Measurements from ENCODE around the gene IQCE. TPM values are rescaled to one million over a fixed set of nuclear protein-coding genes. Genes with fewer than 3 reads are reported as not detected.
"Not testable (repeated sequence)": the region's sequence is repeated elsewhere in the genome, so short reads cannot be mapped to it uniquely, and the experiment has no call there.

IQCE gene
- total RNA-seq, 1 experiment from 2014 or later: 16.7 TPM

- TF ChIP-seq, protein P1, sequence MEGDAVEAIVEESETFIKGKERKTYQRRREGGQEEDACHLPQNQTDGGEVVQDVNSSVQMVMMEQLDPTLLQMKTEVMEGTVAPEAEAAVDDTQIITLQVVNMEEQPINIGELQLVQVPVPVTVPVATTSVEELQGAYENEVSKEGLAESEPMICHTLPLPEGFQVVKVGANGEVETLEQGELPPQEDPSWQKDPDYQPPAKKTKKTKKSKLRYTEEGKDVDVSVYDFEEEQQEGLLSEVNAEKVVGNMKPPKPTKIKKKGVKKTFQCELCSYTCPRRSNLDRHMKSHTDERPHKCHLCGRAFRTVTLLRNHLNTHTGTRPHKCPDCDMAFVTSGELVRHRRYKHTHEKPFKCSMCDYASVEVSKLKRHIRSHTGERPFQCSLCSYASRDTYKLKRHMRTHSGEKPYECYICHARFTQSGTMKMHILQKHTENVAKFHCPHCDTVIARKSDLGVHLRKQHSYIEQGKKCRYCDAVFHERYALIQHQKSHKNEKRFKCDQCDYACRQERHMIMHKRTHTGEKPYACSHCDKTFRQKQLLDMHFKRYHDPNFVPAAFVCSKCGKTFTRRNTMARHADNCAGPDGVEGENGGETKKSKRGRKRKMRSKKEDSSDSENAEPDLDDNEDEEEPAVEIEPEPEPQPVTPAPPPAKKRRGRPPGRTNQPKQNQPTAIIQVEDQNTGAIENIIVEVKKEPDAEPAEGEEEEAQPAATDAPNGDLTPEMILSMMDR (IDR thresholded peaks at IDR 0.05; ENCODE audit: unreplicated experiment): no peak
- Mint-ChIP-seq H3K4me3 (ENCODE audit: unreplicated experiment) (no peak overlapping the region), H3K4me1 (ENCODE audit: insufficient read depth, unreplicated experiment) (no peaks in the 10 kb centered on the region), H3K27ac (ENCODE audit: low read depth, unreplicated experiment) (no peak overlapping the region), H3K27me3 (ENCODE audit: insufficient read depth, unreplicated experiment) (no peaks in the 10 kb centered on the region), H3K9me3 (ENCODE audit: unreplicated experiment) (no peaks in the 10 kb centered on the region), H3K36me3 (ENCODE audit: insufficient read depth, unreplicated experiment) (peaks cover 43% of the 10 kb centered on the region)
- intact Hi-C loops (cut with micrococcal nuclease): no loop called here
- BruUV-seq (replicated peaks): no TSS peak
- DNase-seq (ENCODE audit: unreplicated experiment): no peak
- CTCF ChIA-PET: interaction anchor here (1.0 kb wide), 1 partner anchor 118 kb away, joined by 4 read pairs; no protein-coding TSS in a partner anchor
- POLR2A ChIA-PET: interaction anchor here (0.7 kb wide), 1 partner anchor 90 kb away, joined by 3 read pairs; no protein-coding TSS in a partner anchor
Measured at GRCh38 chr7:2586326-2587020, 27.7 kb downstream of the IQCE start.

GRCh38 chr7:2587134-2587533, 28.4 kb downstream of the IQCE start:
- intact Hi-C loops (cut with micrococcal nuclease): no loop called here
- no TSS peak for BruUV-seq (replicated peaks)
- TF ChIP-seq, protein P1 (IDR thresholded peaks at IDR 0.05; ENCODE audit: unreplicated experiment): no peak
- ChIA-PET CTCF (no interaction called here), POLR2A (no interaction called here)
- Mint-ChIP-seq H3K4me3 (ENCODE audit: unreplicated experiment) (no peak overlapping the region), H3K27me3 (ENCODE audit: insufficient read depth, unreplicated experiment) (no peaks in the 10 kb centered on the region), H3K36me3 (ENCODE audit: insufficient read depth, unreplicated experiment) (peaks cover 44% of the 10 kb centered on the region), H3K27ac (ENCODE audit: low read depth, unreplicated experiment) (no peak overlapping the region), H3K4me1 (ENCODE audit: insufficient read depth, unreplicated experiment) (no peaks in the 10 kb centered on the region), H3K9me3 (ENCODE audit: unreplicated experiment) (no peaks in the 10 kb centered on the region)
- DNase-seq (ENCODE audit: unreplicated experiment): no peak

DNA sequence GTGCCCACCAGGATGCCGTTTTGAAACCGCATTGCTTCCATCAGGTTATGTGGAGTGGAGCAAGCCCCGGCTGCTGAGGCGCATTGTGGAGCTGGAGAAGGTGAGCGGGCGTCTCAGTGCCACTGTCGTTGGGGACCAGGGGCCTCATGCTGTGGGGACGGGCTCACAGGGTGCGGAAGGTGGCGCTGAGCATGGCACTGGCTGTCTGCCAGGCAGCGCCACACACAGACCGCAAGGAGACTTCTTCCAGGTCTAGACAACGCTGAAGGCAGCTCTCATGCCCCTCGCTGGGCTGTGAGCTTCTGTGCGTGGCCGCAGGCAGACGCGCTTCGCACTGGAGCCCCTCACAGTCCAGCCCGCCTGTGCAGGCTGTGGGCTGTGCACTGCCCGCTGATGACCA, 29.0 kb downstream of the IQCE start:
- POLR2A ChIA-PET: no interaction called here
- TF ChIP-seq, protein P1 (IDR thresholded peaks at IDR 0.05; ENCODE audit: unreplicated experiment): no peak
- Mint-ChIP-seq H3K27me3 (ENCODE audit: insufficient read depth, unreplicated experiment) (no peaks in the 10 kb centered on the region), H3K4me1 (ENCODE audit: insufficient read depth, unreplicated experiment) (no peaks in the 10 kb centered on the region), H3K9me3 (ENCODE audit: unreplicated experiment) (no peaks in the 10 kb centered on the region), H3K36me3 (ENCODE audit: insufficient read depth, unreplicated experiment) (peaks cover 49% of the 10 kb centered on the region), H3K27ac (ENCODE audit: low read depth, unreplicated experiment) (no peak overlapping the region), H3K4me3 (ENCODE audit: unreplicated experiment) (no peak overlapping the region)
- intact Hi-C loops (cut with micrococcal nuclease): no loop called here
- CTCF ChIA-PET: no interaction called here
- BruUV-seq (replicated peaks): no TSS peak
- no peak for DNase-seq (ENCODE audit: unreplicated experiment)

- CTCF ChIA-PET: interaction anchor here (0.6 to 1.6 kb wide), 2 partner anchors 19 to 137 kb away, joined by 3 to 5 read pairs; no protein-coding TSS in a partner anchor
- H3K36me3 Mint-ChIP-seq (ENCODE audit: insufficient read depth, unreplicated experiment): peaks cover 53% of the 10 kb centered on the region
Measured at GRCh38 chr7:2589341-2589740, 30.6 kb downstream of the IQCE start.

GRCh38 chr7:2589941-2590340, 31.2 kb downstream of the IQCE start:
- H3K4me1 Mint-ChIP-seq (ENCODE audit: insufficient read depth, unreplicated experiment); DNase-seq (ENCODE audit: unreplicated experiment); H3K9me3 Mint-ChIP-seq (ENCODE audit: unreplicated experiment); H3K4me3 Mint-ChIP-seq (ENCODE audit: unreplicated experiment); intact Hi-C loops (cut with micrococcal nuclease); H3K27ac Mint-ChIP-seq (ENCODE audit: low read depth, unreplicated experiment); POLR2A ChIA-PET; BruUV-seq (replicated peaks); H3K27me3 Mint-ChIP-seq (ENCODE audit: insufficient read depth, unreplicated experiment): not testable (repeated sequence)
- peaks cover 53% of the 10 kb centered on the region for H3K36me3 Mint-ChIP-seq (ENCODE audit: insufficient read depth, unreplicated experiment)
- CTCF ChIA-PET: interaction anchor here (0.5 to 1.6 kb wide), 2 partner anchors 38 to 138 kb away, joined by 4 to 5 read pairs; no protein-coding TSS in a partner anchor

More at GRCh38 chr7:2589341-2589740, 30.6 kb downstream of the IQCE start:
- no peak overlapping the region for H3K4me3 Mint-ChIP-seq (ENCODE audit: unreplicated experiment)
- H3K27ac Mint-ChIP-seq (ENCODE audit: low read depth, unreplicated experiment): no peak overlapping the region
- H3K27me3 Mint-ChIP-seq (ENCODE audit: insufficient read depth, unreplicated experiment): no peaks in the 10 kb centered on the region
- intact Hi-C loops (cut with micrococcal nuclease): no loop called here
- TF ChIP-seq, protein P1 (IDR thresholded peaks at IDR 0.05; ENCODE audit: unreplicated experiment): no peak
- DNase-seq (ENCODE audit: unreplicated experiment): no peak
- H3K4me1 Mint-ChIP-seq (ENCODE audit: insufficient read depth, unreplicated experiment): no peaks in the 10 kb centered on the region
- POLR2A ChIA-PET: no interaction called here
- BruUV-seq (replicated peaks): no TSS peak
- no peaks in the 10 kb centered on the region for H3K9me3 Mint-ChIP-seq (ENCODE audit: unreplicated experiment)
